ENCODE measurements around the gene MTIF2. TPM values are rescaled to one million over a fixed set of nuclear protein-coding genes. Genes with fewer than 3 reads are reported as not detected.

MTIF2 gene
- total and polyA plus RNA-seq, 2 donors (not counting 3 experiments of a cell fraction or from before 2014, with no cell fraction given): 9.3 to 26.9 TPM

GRCh38 chr2:55204536-55204935, 64.5 kb downstream of the MTIF2 start:
- no peak for TF ChIP-seq FOS (IDR thresholded peaks at IDR 0.05; ENCODE audit: borderline replicate concordance, insufficient read depth, low read length)
- no peak for TF ChIP-seq JUN (IDR thresholded peaks at IDR 0.05; ENCODE audit: borderline replicate concordance, insufficient read depth, insufficient read length, low read depth)
- TF ChIP-seq EZH2 (IDR thresholded peaks at IDR 0.05; ENCODE audit: borderline replicate concordance, low read depth, low read length, severe bottlenecking): no peak
- TF ChIP-seq GATA2 (IDR thresholded peaks at IDR 0.05; ENCODE audit: insufficient read depth, insufficient read length, low read depth, low read length): no peak
- TF ChIP-seq POLR2A (IDR thresholded peaks at IDR 0.05; ENCODE audit: low read depth, low read length): no peak
- TF ChIP-seq MAX (IDR thresholded peaks at IDR 0.05; ENCODE audit: insufficient read depth, insufficient read length): no peak
- no peak for TF ChIP-seq CTCF (IDR thresholded peaks at IDR 0.05; ENCODE audit: extremely low read depth in 1 of 2, insufficient read depth in 1 of 2, low read depth in 1 of 2, low read length in 2 of 2)
- TF ChIP-seq MYC (IDR thresholded peaks at IDR 0.05; ENCODE audit: low read depth, low read length): no peak
- dilution Hi-C loops (cut with MboI; ENCODE audit: extremely low pct_ligation_motif_present, low sequenced_read_pairs) (no loop called here), intact Hi-C loops (cut with micrococcal nuclease) (no loop called here)
- ChIA-PET CTCF (no interaction called here), POLR2A (no interaction called here)
- Histone ChIP-seq H3K27ac (ENCODE audit: insufficient read depth, low read depth, low read length) (no peak overlapping the region), H3K9me1 (replicated peaks; ENCODE audit: control insufficient read depth, extremely low read depth, insufficient read depth, low read length) (no peaks in the 10 kb centered on the region), H3K27me3 (ENCODE audit: control insufficient read depth in 2 of 2, insufficient read depth in 2 of 2, low read length in 2 of 2) (no peaks in the 10 kb centered on the region), H3K4me2 (ENCODE audit: insufficient read depth, low read length) (no peak overlapping the region), H3K9ac (replicated peaks; ENCODE audit: extremely low read depth, insufficient read depth, low read length) (no peak overlapping the region), H2AFZ (ENCODE audit: low read depth, low read length) (no peak overlapping the region), H3K9me3 (replicated peaks; ENCODE audit: control insufficient read depth, insufficient read depth, low read length) (no peaks in the 10 kb centered on the region), H3K79me2 (ENCODE audit: control insufficient read depth, insufficient read depth, low read length) (no peaks in the 10 kb centered on the region), H4K20me1 (replicated peaks; ENCODE audit: control insufficient read depth, extremely low read depth, insufficient read depth, low read length) (no peaks in the 10 kb centered on the region), H3K4me1 (ENCODE audit: control insufficient read depth, extremely low read depth, insufficient read depth, low read length) (no peaks in the 10 kb centered on the region), H3K36me3 (ENCODE audit: control insufficient read depth in 2 of 2, extremely low read depth in 1 of 2, insufficient read depth in 2 of 2, low read length in 2 of 2) (no peaks in the 10 kb centered on the region), H3K4me3 (replicated peaks in 1 of 3; ENCODE audit: insufficient read depth in 1 of 3, low read depth in 1 of 3, low read length in 3 of 3) (no peak overlapping the region)
- no TSS peak for BruUV-seq (replicated peaks)
- DNase-seq (ENCODE audit: low read depth, low spot score): no peak
- FAIRE-seq: no peak
